ENCODE measurements around the gene ATP9B. TPM values are rescaled to one million over a fixed set of nuclear protein-coding genes. Genes with fewer than 3 reads are reported as not detected.
"Not testable (repeated sequence)": the region's sequence is repeated elsewhere in the genome, so short reads cannot be mapped to it uniquely, and the experiment has no call there.

The ATP9B gene
- total RNA-seq, 1 donor, result 29.3 TPM

GRCh38 chr18:79326413-79327198, 257.4 kb downstream of the ATP9B start:
- H3K27ac ChIP-seq (ENCODE audit: low read depth, low read length), result no peak overlapping the region
- H3K27me3 ChIP-seq (ENCODE audit: insufficient read depth, low read length), result no peaks in the 10 kb centered on the region
- TF ChIP-seq CTCF (IDR thresholded peaks at IDR 0.05; ENCODE audit: extremely low read depth, low read depth, low read length), result no peak
- no peak overlapping the region for H3K4me2 ChIP-seq (ENCODE audit: insufficient read depth, low read length)
- H3K4me3 ChIP-seq (ENCODE audit: insufficient read depth, low read length), result no peak overlapping the region
- H2AFZ ChIP-seq (ENCODE audit: low read length), result no peak overlapping the region
- DNase-seq (ENCODE audit: insufficient read length, low spot score, missing footprints), result no peak
- H3K4me1 ChIP-seq (ENCODE audit: insufficient read depth, low read length), result no peaks in the 10 kb centered on the region
- no peaks in the 10 kb centered on the region for H3K36me3 ChIP-seq (ENCODE audit: insufficient read depth, low read length)
- H4K20me1 ChIP-seq (ENCODE audit: insufficient read depth, low read length), result peaks cover 7% of the 10 kb centered on the region
- no peaks in the 10 kb centered on the region for H3K9me3 ChIP-seq (ENCODE audit: low read depth, low read length)
- no peaks in the 10 kb centered on the region for H3K79me2 ChIP-seq (ENCODE audit: insufficient read depth, low read length)

DNA sequence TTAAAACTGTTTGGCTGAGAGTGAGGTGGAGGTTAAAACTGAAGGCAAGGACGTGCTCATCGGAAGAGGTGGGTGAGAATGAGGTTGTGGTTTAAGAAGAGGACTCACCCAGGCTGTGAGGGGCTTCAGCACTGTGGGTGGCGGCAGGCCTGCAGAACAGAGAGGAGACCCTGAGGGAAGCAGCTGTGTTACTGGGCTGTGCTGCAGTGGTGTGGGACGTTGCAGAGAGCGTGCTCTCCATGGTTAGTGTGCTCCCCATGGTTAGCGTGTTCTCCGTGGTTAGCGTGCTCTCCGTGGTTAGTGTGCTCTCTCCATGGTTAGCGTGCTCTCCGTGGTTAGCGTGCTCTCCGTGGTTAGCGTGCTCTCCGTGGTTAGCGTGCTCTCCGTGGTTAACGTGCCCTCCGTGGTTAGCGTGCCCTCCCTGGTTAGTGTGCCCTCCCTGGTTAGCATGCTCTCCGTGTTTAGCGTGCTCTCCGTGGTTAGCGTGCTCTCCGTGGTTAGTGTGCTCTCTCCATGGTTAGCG, 258.1 kb downstream of the ATP9B start:
- DNase-seq (ENCODE audit: insufficient read length, low spot score, missing footprints), result no peak
- TF ChIP-seq CTCF (IDR thresholded peaks at IDR 0.05; ENCODE audit: extremely low read depth, low read depth, low read length), result no peak
- Histone ChIP-seq H3K4me3 (ENCODE audit: insufficient read depth, low read length) (no peak overlapping the region), H3K4me1 (ENCODE audit: insufficient read depth, low read length) (no peaks in the 10 kb centered on the region), H4K20me1 (ENCODE audit: insufficient read depth, low read length) (peaks cover 7% of the 10 kb centered on the region), H3K27me3 (ENCODE audit: insufficient read depth, low read length) (no peaks in the 10 kb centered on the region), H3K36me3 (ENCODE audit: insufficient read depth, low read length) (no peaks in the 10 kb centered on the region), H3K9me3 (ENCODE audit: low read depth, low read length) (no peaks in the 10 kb centered on the region), H3K79me2 (ENCODE audit: insufficient read depth, low read length) (no peaks in the 10 kb centered on the region), H2AFZ (ENCODE audit: low read length) (no peak overlapping the region), H3K4me2 (ENCODE audit: insufficient read depth, low read length) (no peak overlapping the region), H3K27ac (ENCODE audit: low read depth, low read length) (no peak overlapping the region)

DNA sequence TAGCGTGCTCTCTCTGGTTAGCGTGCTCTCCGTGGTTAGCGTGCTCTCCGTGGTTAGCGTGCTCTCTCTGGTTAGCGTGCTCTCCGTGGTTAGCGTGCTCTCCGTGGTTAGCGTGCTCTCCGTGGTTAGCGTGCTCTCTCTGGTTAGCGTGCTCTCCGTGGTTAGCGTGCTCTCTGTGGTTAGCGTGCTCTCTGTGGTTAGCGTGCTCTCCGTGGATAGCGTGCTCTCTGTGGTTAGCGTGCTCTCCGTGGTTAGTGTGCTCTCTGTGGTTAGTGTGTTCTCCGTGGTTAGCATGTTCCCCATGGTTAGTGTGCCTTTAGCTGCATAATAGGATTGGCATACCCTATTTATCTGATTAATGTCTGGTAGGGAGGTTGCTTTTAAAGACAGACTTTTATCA, 258.7 kb downstream of the ATP9B start:
- H3K4me2 ChIP-seq (ENCODE audit: insufficient read depth, low read length); H4K20me1 ChIP-seq (ENCODE audit: insufficient read depth, low read length); H2AFZ ChIP-seq (ENCODE audit: low read length); DNase-seq (ENCODE audit: insufficient read length, low spot score, missing footprints); H3K9me3 ChIP-seq (ENCODE audit: low read depth, low read length); H3K27me3 ChIP-seq (ENCODE audit: insufficient read depth, low read length); H3K79me2 ChIP-seq (ENCODE audit: insufficient read depth, low read length); H3K27ac ChIP-seq (ENCODE audit: low read depth, low read length); H3K36me3 ChIP-seq (ENCODE audit: insufficient read depth, low read length); H3K4me1 ChIP-seq (ENCODE audit: insufficient read depth, low read length); H3K4me3 ChIP-seq (ENCODE audit: insufficient read depth, low read length): not testable (repeated sequence)

DNA sequence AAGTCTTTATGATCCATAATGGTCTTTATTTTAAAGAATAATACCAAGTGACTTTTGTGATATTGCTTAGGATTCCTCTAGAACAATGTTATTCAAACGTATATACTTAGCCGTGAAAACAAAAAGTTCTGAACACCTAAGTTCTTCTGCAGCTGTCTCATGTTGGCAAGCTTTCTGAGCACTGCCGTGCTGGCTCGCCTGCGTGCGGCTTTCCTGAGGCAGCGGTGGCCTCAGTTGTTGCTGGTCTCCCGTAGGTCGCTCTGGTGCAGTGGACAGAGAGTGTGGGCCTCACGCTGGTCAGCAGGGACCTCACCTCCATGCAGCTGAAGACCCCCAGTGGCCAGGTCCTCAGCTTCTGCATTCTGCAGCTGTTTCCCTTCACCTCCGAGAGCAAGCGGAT, 259.7 kb downstream of the ATP9B start:
- DNase-seq (ENCODE audit: insufficient read length, low spot score, missing footprints), result no peak
- Histone ChIP-seq H4K20me1 (ENCODE audit: insufficient read depth, low read length) (peaks cover 5% of the 10 kb centered on the region), H3K9me3 (ENCODE audit: low read depth, low read length) (no peaks in the 10 kb centered on the region), H3K4me2 (ENCODE audit: insufficient read depth, low read length) (no peak overlapping the region), H2AFZ (ENCODE audit: low read length) (no peak overlapping the region), H3K4me1 (ENCODE audit: insufficient read depth, low read length) (no peaks in the 10 kb centered on the region), H3K36me3 (ENCODE audit: insufficient read depth, low read length) (no peaks in the 10 kb centered on the region), H3K79me2 (ENCODE audit: insufficient read depth, low read length) (no peaks in the 10 kb centered on the region), H3K27me3 (ENCODE audit: insufficient read depth, low read length) (no peaks in the 10 kb centered on the region), H3K27ac (ENCODE audit: low read depth, low read length) (no peak overlapping the region), H3K4me3 (ENCODE audit: insufficient read depth, low read length) (no peak overlapping the region)
- TF ChIP-seq CTCF (IDR thresholded peaks at IDR 0.05; ENCODE audit: extremely low read depth, low read depth, low read length), result no peak

Data from osteoblast (primary cell).